ENCODE data around the gene WWC2.
A peak's percentile ranks its signal among the peaks of the same experiment; 100 is the strongest.

The WWC2 gene

DNA sequence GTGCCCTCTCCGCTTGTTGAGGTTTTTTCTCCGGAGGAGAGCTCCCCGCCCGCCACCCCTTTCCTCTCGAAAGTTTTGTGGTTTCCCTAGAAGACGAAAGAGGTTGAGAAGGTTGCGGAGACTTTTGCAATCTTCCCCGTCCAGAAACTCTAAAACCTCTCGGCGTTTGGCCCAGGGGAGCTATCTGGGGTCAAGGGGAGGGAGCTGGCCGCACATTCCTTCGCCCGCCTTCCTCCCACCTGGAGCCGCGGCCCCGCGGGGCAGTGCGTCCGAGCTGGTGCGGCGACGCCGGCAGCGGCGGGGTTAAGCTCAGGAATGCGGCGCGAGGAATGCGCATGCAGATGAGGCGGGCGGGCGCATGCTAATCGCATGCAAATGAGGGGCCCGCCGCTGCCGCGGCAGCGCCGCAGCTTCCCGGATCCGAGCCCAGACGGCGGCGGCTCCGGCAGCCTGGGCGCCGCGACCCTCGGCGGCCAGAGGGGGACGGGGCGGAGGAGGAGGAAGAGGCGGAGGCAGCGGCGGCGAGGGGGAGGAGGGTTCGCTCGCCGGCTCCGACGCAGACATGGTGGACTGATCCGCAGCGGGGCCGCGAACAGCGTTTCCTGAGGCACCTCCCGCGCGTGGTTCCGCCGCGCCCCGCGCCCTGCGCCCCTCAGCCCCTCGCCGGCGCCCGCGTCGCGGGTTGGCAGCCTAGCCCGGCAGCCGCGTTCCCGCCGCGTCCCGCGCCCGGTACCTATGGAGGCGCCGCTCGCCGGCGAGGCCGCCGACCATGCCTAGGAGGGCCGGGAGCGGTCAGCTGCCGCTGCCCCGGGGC lies at the start of gene WWC2:
WWC2 (plus strand) TSS at position 535 of the 814 bp plus-strand sequence; CDS start at position 770, 235 bp downstream.
- peak within 1 kb of the TSS; percentile 95 to 98 for H3K27ac ChIP-seq
- TF ChIP-seq, protein P1, sequence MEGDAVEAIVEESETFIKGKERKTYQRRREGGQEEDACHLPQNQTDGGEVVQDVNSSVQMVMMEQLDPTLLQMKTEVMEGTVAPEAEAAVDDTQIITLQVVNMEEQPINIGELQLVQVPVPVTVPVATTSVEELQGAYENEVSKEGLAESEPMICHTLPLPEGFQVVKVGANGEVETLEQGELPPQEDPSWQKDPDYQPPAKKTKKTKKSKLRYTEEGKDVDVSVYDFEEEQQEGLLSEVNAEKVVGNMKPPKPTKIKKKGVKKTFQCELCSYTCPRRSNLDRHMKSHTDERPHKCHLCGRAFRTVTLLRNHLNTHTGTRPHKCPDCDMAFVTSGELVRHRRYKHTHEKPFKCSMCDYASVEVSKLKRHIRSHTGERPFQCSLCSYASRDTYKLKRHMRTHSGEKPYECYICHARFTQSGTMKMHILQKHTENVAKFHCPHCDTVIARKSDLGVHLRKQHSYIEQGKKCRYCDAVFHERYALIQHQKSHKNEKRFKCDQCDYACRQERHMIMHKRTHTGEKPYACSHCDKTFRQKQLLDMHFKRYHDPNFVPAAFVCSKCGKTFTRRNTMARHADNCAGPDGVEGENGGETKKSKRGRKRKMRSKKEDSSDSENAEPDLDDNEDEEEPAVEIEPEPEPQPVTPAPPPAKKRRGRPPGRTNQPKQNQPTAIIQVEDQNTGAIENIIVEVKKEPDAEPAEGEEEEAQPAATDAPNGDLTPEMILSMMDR (IDR thresholded peaks at IDR 0.05) = peak in 1 of 2 experiments; percentile 33
- intact Hi-C loops (cut with DNase I; ENCODE audit: low total_unique reads) = no loop called here
- H3K4me1 ChIP-seq = peaks cover 0 to 32% (median 9%) of the 10 kb centered on the region in 4 donors
- DNase-seq = peak; percentile 87 to 91
- no peaks in the 10 kb centered on the region for H3K9me3 ChIP-seq
- H3K27me3 ChIP-seq = no peaks in the 10 kb centered on the region
- H3K4me3 ChIP-seq = peak within 1 kb of the TSS; percentile 85 to 88
- H3K36me3 ChIP-seq = no peaks in the 10 kb centered on the region

- TF ChIP-seq, protein P1 (IDR thresholded peaks at IDR 0.05) = no peak
Observed at GRCh38 chr4:183053681-183054080, 45.4 kb upstream of the WWC2 start.

DNA sequence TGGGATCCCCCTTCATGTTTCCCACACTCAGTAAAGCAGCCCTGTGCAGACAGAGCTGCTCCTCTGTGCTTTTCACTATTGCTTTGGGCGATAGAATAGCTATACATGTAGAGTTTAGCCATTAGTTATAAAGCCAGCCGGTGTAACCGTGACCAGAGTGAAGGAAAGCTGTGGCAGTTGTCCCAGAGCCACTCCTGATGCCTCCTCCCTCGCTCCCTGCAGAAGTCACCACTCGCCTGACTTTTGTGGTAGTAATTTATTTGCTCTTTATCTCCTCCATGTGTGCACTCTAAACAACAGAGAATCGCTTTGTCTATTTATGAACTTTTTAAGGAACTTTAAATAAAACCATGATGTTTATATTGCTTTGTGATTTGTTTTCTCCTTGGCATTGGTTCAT lies 41.8 kb upstream of the WWC2 start:
- no peaks in the 10 kb centered on the region for H3K36me3 ChIP-seq
- H3K4me3 ChIP-seq = no peak overlapping the region
- H3K4me1 ChIP-seq = no peaks in the 10 kb centered on the region
- TF ChIP-seq, protein P1 (IDR thresholded peaks at IDR 0.05) = no peak
- intact Hi-C loops (cut with DNase I; ENCODE audit: low total_unique reads) = no loop called here
- H3K27me3 ChIP-seq = no peaks in the 10 kb centered on the region
- peaks cover 0 to 5% (median 0%) of the 10 kb centered on the region in 3 donors for H3K9me3 ChIP-seq
- H3K27ac ChIP-seq = no peak overlapping the region
- DNase-seq = no peak

More at GRCh38 chr4:183053681-183054080, 45.4 kb upstream of the WWC2 start:
- no peaks in the 10 kb centered on the region for H3K4me1 ChIP-seq
- no peak overlapping the region for H3K27ac ChIP-seq
- H3K27me3 ChIP-seq = no peaks in the 10 kb centered on the region
- H3K9me3 ChIP-seq = peaks cover 0 to 5% (median 0%) of the 10 kb centered on the region in 3 donors
- no peak overlapping the region for H3K4me3 ChIP-seq
- intact Hi-C loops (cut with DNase I; ENCODE audit: low total_unique reads) = no loop called here
- DNase-seq = no peak
- no peaks in the 10 kb centered on the region for H3K36me3 ChIP-seq

- DNase-seq = no peak
- no peak overlapping the region for H3K4me3 ChIP-seq
- no peaks in the 10 kb centered on the region for H3K4me1 ChIP-seq
- TF ChIP-seq, protein P1 (IDR thresholded peaks at IDR 0.05) = no peak
- H3K27ac ChIP-seq = no peak overlapping the region
- no peaks in the 10 kb centered on the region for H3K9me3 ChIP-seq
- no peaks in the 10 kb centered on the region for H3K36me3 ChIP-seq
- intact Hi-C loops (cut with DNase I; ENCODE audit: low total_unique reads) = loop anchor here (10.0 kb wide), 1 partner anchor 125 kb away; no protein-coding TSS in a partner anchor
- H3K27me3 ChIP-seq = no peaks in the 10 kb centered on the region
Observed at GRCh38 chr4:183059797-183060196, 39.3 kb upstream of the WWC2 start.

DNA sequence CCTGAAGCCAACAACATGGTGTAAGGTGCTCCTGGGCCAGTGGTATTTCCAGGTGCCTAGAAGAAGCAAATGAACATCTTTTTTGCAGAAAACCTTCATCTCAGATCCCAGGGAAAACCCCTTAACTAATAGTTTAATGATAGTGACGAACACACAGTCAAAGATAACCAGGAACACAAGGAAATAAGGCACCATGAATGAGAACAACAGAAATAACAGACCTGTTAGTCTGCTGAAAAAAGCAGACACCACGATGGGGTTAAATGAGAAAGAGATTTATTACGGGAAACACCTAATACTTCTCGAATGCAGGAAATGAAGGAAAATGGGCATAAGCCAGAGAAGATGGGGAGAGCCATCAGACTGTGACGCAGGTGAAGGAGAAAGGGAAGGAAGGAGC lies 30.6 kb upstream of the WWC2 start:
- Histone ChIP-seq H3K27me3 (no peaks in the 10 kb centered on the region), H3K27ac (no peak overlapping the region), H3K4me1 (no peaks in the 10 kb centered on the region), H3K4me3 (no peak overlapping the region), H3K9me3 (peaks cover 0 to 5% (median 0%) of the 10 kb centered on the region in 3 donors), H3K36me3 (no peaks in the 10 kb centered on the region)
- TF ChIP-seq, protein P1 (IDR thresholded peaks at IDR 0.05) = no peak
- DNase-seq = no peak
- intact Hi-C loops (cut with DNase I; ENCODE audit: low total_unique reads) = loop anchor here (10.0 kb wide), 1 partner anchor 134 kb away; no protein-coding TSS in a partner anchor
